Measurements from ENCODE around the gene KLHL2. TPM values are rescaled to one million over a fixed set of nuclear protein-coding genes. Genes with fewer than 3 reads are reported as not detected.
A peak's percentile ranks its signal among the peaks of the same experiment; 100 is the strongest.
"Not testable (repeated sequence)": the region's sequence is repeated elsewhere in the genome, so short reads cannot be mapped to it uniquely, and the experiment has no call there.

KLHL2 gene
- total RNA-seq, 1 experiment from 2014 or later: 12.5 TPM

DNA sequence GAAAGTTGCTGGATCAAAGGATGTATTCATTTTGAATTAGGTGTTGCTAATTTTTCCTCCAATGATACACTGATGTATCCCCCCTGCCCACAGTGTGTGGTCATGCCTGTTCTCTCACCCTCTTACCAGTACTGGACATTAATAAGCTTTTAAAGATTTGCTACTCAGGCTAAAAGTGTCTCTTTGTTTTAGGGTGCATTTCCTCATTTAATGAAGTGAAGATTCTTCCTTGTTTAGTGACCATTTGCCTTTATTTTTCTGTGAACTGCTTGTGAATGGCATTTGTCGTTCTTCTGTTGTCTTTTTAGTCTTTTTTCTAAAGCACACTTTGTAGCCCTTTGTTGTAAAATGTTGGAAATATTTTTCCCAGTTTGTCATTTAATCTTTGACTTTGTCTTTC, 125.1 kb downstream of the KLHL2 start:
- Histone ChIP-seq H3K4me3 (no peak overlapping the region), H3K27ac (no peak overlapping the region), H3K9me3 (replicated peaks) (no peaks in the 10 kb centered on the region), H3K27me3 (no peaks in the 10 kb centered on the region), H3K36me3 (peaks cover 18% of the 10 kb centered on the region), H3K4me1 (peaks cover 2% of the 10 kb centered on the region; the same call in 1 of the 2 replicates)
- DNase-seq: no peak

DNA sequence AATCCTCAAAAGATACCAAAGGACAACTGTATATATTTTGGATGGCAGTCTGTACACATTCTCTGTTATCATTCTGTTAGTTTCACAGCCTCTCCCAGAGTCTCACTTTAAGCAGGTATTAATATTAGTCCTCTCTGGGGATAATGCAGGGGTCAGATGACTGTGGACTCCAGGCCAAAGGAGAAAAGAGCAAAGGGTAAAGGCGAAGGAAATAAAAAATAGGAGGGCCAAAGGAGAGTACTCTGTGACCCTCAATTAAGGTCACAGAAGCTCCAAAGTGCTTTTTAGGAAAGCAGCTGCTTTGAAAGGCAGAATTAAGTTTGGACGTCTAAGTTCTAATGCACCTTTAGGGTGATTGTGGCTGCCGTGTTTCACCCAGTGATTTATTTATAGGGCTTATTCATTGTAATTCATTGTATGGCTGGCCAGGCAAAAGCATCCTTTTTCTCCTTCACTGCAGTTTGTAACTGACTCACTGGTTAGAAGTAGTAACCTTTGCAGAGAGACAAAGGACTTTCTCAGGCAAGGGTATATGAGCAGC, 127.9 kb downstream of the KLHL2 start:
- peaks cover 36% of the 10 kb centered on the region for H3K36me3 ChIP-seq
- H3K9me3 ChIP-seq (replicated peaks): no peaks in the 10 kb centered on the region
- DNase-seq: no peak
- no peaks in the 10 kb centered on the region for H3K27me3 ChIP-seq
- no peak overlapping the region for H3K27ac ChIP-seq
- no peaks in the 10 kb centered on the region for H3K4me1 ChIP-seq
- H3K4me3 ChIP-seq: no peak overlapping the region

DNA sequence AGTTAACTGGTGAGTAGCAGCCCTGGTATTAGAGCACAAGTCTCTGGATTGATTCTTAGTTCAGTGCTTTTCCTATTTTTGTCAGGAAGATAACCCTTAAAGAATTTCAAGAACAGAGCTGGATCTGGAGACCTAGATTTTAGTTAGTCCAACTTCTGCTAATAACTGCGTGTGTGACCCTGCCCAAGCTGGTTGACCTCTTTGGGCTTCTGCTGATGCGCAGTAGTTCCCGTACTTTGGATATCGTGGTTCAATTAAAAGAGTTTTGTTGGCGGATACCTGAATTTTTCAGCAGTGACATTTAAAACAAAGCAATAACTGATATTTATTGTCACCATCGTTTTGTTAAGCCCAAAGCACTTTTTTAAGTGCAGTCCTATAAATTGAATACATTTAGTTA, 129.4 kb downstream of the KLHL2 start:
- Histone ChIP-seq H3K27ac (no peak overlapping the region), H3K4me3 (no peak overlapping the region), H3K36me3 (peaks cover 42% of the 10 kb centered on the region), H3K27me3 (no peaks in the 10 kb centered on the region), H3K4me1 (no peaks in the 10 kb centered on the region), H3K9me3 (replicated peaks) (no peaks in the 10 kb centered on the region)
- no peak for DNase-seq

GRCh38 chr4:165342340-165342739, 135.0 kb downstream of the KLHL2 start:
- not testable (repeated sequence) for H3K27me3 ChIP-seq; H3K27ac ChIP-seq; H3K4me1 ChIP-seq; H3K9me3 ChIP-seq (replicated peaks); H3K4me3 ChIP-seq; DNase-seq
- peaks cover 35% of the 10 kb centered on the region; the same call in 1 of the 2 replicates for H3K36me3 ChIP-seq

DNA sequence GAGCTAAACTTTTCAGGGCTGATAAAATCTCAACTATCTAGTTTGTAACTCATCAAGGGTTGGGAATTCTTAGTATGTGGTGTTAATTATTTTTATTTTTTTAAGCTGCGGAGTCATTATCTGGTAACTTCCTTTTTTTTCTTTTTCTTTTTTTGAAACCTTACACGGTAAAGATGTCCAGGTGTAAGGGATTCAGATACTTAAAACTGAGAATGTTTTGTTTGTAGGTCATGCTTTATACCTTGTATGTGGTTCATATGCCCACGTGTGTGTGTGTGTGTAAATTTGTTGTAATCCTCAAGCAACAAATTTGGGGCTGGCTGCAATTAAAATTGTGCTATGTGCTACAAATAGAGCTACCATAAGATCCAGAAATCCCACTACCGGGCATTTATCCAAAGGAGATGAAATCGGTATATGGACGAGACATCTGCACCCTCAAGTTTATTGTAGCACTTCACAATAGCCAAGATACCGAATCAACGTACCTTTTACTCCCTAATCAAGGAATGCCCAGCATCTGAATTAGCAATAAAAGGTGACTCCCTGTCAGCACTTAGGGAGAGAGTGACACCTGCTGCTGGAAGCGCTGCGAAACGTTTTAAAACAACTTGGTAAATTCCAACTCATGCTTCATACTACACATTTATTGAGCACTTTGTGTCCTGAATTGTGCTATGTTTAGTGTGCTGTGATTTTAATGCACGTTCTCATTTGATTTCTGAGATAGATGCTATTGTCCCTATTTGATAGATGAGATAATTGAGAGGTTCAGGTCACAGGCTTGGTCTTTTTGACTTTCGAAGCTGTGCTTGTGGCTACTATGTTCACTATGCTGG, 136.2 kb downstream of the KLHL2 start:
- H3K27ac ChIP-seq: no peak overlapping the region
- DNase-seq: peak in 1 of 2 experiments; percentile 13
- H3K4me3 ChIP-seq: no peak overlapping the region
- H3K27me3 ChIP-seq: no peaks in the 10 kb centered on the region
- H3K4me1 ChIP-seq: no peaks in the 10 kb centered on the region
- H3K9me3 ChIP-seq (replicated peaks): no peaks in the 10 kb centered on the region
- peaks cover 25% of the 10 kb centered on the region; the same call in 1 of the 2 replicates for H3K36me3 ChIP-seq

DNA sequence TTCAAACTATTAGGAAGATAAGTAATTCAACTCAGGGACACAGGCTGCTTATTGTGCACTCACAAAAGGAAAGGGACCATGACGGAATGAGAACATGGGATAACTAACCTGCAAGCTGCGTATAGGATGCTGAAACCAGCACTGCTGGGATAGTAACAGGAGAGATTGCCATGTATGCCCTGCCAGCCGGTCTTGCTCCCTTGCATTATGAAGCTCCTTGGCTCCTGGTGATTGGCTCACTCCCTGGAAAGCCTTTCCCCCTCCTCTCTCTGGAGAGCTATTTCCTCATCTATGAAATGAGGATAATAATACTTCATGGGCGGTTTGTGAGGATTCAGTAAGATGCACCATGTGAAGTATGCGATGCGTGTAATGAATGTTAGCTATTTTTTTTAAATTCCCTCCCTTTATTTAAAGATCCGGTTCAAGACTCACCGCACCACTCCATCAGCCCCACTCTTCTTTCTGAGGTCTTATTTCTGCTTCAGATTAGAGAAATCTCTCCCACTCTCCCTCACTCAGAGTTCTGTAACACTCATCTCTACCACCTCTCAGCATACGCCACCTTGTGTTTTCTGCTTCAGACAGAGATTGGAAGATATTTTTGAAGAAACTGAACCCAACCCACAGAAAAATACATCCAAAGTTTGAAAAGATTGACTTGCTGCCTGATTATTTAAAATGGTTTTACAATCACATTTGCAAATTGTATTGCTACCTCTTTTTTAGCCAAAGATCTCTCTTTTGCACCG, 138.5 kb downstream of the KLHL2 start:
- Histone ChIP-seq H3K27ac (no peak overlapping the region), H3K4me3 (no peak overlapping the region), H3K9me3 (replicated peaks) (no peaks in the 10 kb centered on the region), H3K36me3 (peaks cover 12% of the 10 kb centered on the region; the same call in 1 of the 2 replicates), H3K4me1 (no peaks in the 10 kb centered on the region), H3K27me3 (no peaks in the 10 kb centered on the region)
- no peak for DNase-seq

DNA sequence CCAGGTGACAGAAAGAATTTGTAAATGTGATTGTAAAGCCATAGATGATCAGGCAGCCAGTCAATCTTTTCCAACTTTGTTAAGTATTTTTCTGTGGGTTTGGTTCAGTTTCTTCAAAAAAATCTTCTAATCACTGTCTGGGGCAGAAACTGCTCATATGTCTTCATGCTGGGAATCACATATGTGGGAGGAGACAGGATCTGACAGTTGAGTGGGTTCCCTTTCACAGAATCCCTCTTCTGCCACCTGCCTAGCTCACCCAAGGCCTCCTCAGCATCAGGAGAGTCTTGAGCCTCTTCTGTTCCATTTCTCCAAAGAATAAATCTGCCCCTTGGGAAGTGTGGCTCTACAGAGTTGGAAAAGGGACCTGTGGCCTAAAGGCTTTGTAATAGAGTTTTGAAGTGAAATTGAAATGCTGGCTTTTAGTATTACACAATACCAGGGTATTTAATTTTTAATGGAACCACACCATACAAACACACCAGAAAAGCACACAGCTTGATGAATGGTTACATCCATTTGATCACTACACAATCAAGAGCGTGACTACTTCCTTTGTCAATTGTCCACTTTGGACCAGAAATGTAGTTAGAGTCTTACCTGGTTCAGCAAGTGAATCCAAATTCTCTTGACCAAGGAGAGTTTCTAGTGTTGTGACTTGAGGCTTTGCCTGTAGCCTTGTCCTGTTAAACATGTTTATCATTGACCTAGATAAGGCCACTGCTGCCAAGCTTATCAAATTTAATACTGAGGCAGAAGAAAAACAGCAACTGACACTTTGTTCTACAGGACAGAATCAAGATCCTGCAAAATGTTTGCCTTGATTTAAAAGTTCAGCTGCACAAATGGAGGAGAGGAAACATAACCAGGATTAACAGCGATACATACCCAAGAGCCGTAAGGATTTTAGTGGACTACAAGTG, 140.5 kb downstream of the KLHL2 start:
- Histone ChIP-seq H3K9me3 (replicated peaks) (no peaks in the 10 kb centered on the region), H3K27me3 (no peaks in the 10 kb centered on the region), H3K27ac (no peak overlapping the region), H3K36me3 (no peaks in the 10 kb centered on the region), H3K4me1 (no peaks in the 10 kb centered on the region), H3K4me3 (no peak overlapping the region)
- no peak for DNase-seq

GRCh38 chr4:165351359-165352130, 144.2 kb downstream of the KLHL2 start:
- Histone ChIP-seq H3K4me3 (no peak overlapping the region), H3K27ac (no peak overlapping the region), H3K27me3 (no peaks in the 10 kb centered on the region), H3K4me1 (no peaks in the 10 kb centered on the region), H3K9me3 (replicated peaks) (no peaks in the 10 kb centered on the region), H3K36me3 (no peaks in the 10 kb centered on the region)
- peak; percentile 11 to 13 for DNase-seq

DNA sequence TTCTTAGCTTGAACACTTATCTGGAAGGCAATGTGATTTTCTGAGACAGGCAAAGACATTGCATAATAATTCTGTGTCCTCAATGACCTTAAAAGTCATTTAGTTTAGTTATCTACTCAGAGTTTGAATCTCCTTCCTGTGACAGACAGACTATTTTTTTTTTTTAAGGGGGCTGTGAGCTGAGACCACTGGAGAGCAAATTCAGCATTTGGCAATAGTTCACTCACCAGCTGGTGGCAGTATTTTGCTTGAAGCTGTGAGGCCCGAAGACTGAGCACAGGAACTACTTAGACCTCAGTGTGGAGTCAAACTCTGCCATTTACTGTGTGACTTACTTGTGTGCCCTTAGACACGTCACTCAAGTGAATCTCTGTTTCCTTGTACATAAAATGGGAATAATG, 148.5 kb downstream of the KLHL2 start:
- Histone ChIP-seq H3K4me3 (no peak overlapping the region), H3K27ac (no peak overlapping the region), H3K4me1 (no peaks in the 10 kb centered on the region), H3K36me3 (no peaks in the 10 kb centered on the region), H3K27me3 (no peaks in the 10 kb centered on the region), H3K9me3 (replicated peaks) (no peaks in the 10 kb centered on the region)
- peak; percentile 11 to 47 for DNase-seq

- Histone ChIP-seq H3K4me1 (no peaks in the 10 kb centered on the region), H3K27me3 (no peaks in the 10 kb centered on the region), H3K4me3 (no peak overlapping the region), H3K27ac (no peak overlapping the region), H3K36me3 (no peaks in the 10 kb centered on the region), H3K9me3 (replicated peaks) (no peaks in the 10 kb centered on the region)
- no peak for DNase-seq
Observed at GRCh38 chr4:165359506-165359905, 152.1 kb downstream of the KLHL2 start.

DNA sequence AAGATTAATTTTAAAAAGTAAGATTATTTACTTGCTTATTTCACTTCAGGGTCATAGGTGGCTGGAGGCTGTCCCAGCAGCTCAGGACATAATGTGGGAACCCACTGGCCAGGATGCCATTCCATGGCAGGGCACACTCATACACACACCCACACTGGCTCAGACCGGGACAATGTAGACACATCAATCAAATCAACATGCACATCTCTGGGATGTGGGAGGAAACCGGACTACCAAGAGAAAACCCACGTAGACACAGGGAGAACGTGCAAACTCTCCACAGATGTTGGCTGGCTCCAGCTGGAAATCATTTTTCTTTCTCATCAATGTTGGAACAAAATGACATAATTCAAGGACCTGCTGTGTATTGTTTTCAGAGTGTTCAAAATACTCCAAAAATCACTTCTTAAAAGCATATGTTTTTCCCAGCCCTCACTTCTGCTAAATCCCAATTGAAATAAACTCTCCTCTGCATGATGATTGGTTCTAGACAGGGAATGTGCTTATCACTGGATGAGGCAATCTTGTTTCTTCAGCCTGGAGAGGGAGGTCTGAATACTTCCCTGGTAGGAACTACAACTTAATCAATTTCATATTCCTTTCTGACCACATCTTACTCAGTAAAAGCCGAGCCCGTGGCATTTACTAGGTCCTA, 152.8 kb downstream of the KLHL2 start:
- Histone ChIP-seq H3K27ac (no peak overlapping the region), H3K4me3 (no peak overlapping the region), H3K27me3 (no peaks in the 10 kb centered on the region), H3K4me1 (no peaks in the 10 kb centered on the region), H3K36me3 (no peaks in the 10 kb centered on the region), H3K9me3 (replicated peaks) (no peaks in the 10 kb centered on the region)
- no peak for DNase-seq

GRCh38 chr4:165360985-165361670, 153.8 kb downstream of the KLHL2 start:
- H3K4me3 ChIP-seq: no peak overlapping the region
- no peaks in the 10 kb centered on the region for H3K4me1 ChIP-seq
- no peaks in the 10 kb centered on the region for H3K9me3 ChIP-seq (replicated peaks)
- DNase-seq: no peak
- no peak overlapping the region for H3K27ac ChIP-seq
- H3K36me3 ChIP-seq: no peaks in the 10 kb centered on the region
- no peaks in the 10 kb centered on the region for H3K27me3 ChIP-seq

DNA sequence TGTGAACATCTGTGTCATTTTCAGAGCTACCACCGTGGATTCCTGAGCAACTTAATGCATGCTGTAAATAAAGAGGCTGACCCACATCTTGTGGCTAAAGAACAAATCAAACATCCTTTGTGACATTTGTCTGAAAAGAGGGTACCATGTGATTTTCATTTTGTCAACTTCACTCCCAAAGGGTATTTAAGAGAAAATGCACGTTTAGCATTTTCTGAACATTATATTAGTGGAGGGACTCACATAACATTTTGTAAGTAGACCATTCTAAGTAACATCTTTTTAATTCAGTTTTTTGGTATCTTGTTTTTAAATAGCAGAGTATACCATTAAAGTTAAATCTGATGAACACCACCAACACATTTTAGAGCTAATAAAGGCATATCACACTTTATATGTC, 154.4 kb downstream of the KLHL2 start:
- DNase-seq: no peak
- Histone ChIP-seq H3K27me3 (no peaks in the 10 kb centered on the region), H3K4me1 (no peaks in the 10 kb centered on the region), H3K4me3 (no peak overlapping the region), H3K36me3 (no peaks in the 10 kb centered on the region), H3K27ac (no peak overlapping the region), H3K9me3 (replicated peaks) (no peaks in the 10 kb centered on the region)

Data from SJCRH30 (cell line).